GM23338 (cell line): Measurements from ENCODE around the gene CBY1. TPM values are rescaled to one million over a fixed set of nuclear protein-coding genes. Genes with fewer than 3 reads are reported as not detected.

ENCODE experiments used
- ATAC-seq: fragments of 200-7000 bp; cut with Tn5 transposase; 3 replicates; pipeline ENCODE4 v1.9.1; 2020
- DNase-seq: peaks from one replicate; pipeline ENCODE4 v3.0.0-alpha.2; 2015; ENCODE audit warnings: low spot score
- H2AFZ ChIP-seq: fragments of 200-600 bp; sonication (generic); 2 replicates; pipeline ENCODE4 v1.8.0; 2016; ENCODE audit warnings: antibody characterized with exemption, mild to moderate bottlenecking, moderate library complexity
- H3F3A ChIP-seq: fragments of 200-600 bp; sonication (generic); replicated peaks from 2 replicates; pipeline ENCODE4 v1.8.0; 2017; ENCODE audit warnings: antibody characterized with exemption, mixed run types, low read depth
- H3K27ac ChIP-seq: fragments of 200-600 bp; sonication (generic); 2 replicates; pipeline ENCODE4 v1.6.1; 2016; ENCODE audit warnings: low read depth
- H3K27me3 ChIP-seq: fragments of 200-600 bp; sonication (generic); 2 replicates; pipeline ENCODE4 v1.8.0; 2016; ENCODE audit warnings: mild to moderate bottlenecking, mixed run types, moderate library complexity; ENCODE audit not compliant: insufficient read depth
- H3K36me3 ChIP-seq: fragments of 200-600 bp; sonication (generic); 2 replicates; pipeline ENCODE4 v1.8.0; 2016; ENCODE audit warnings: mild to moderate bottlenecking; ENCODE audit not compliant: insufficient read depth
- H3K4me1 ChIP-seq: fragments of 200-600 bp; sonication (generic); 2 replicates; pipeline ENCODE4 v1.8.0; 2016; ENCODE audit warnings: mild to moderate bottlenecking, moderate library complexity; ENCODE audit not compliant: insufficient read depth
- H3K4me2 ChIP-seq: fragments of 200-600 bp; sonication (generic); 2 replicates; pipeline ENCODE4 v1.7.1; 2017; ENCODE audit warnings: mixed run types
- H3K4me3 ChIP-seq: fragments of 200-600 bp; sonication (generic); 2 replicates; pipeline ENCODE4 v1.6.1; 2016; ENCODE audit warnings: mixed run types
- H3K79me2 ChIP-seq: fragments of 200-600 bp; sonication (generic); replicated peaks from 2 replicates; pipeline ENCODE4 v1.8.0; 2017; ENCODE audit warnings: mild to moderate bottlenecking; ENCODE audit not compliant: insufficient read depth
- H3K9me2 ChIP-seq: fragments of 200-600 bp; sonication (generic); 2 replicates; pipeline ENCODE4 v1.8.0; 2017; ENCODE audit not compliant: insufficient read depth
- H4K20me1 ChIP-seq: fragments of 200-600 bp; sonication (generic); replicated peaks from 2 replicates; pipeline ENCODE4 v1.8.0; 2017; ENCODE audit warnings: mild to moderate bottlenecking; ENCODE audit not compliant: insufficient read depth
- H3K27ac Mint-ChIP-seq: 2 replicates; pipeline ENCODE4 v1.8.0; 2020; ENCODE audit warnings: inconsistent platforms, mild to moderate bottlenecking, moderate library complexity, mixed read lengths
- H3K27me3 Mint-ChIP-seq: 3 replicates; pipeline ENCODE4 v1.8.0; 2022; ENCODE audit warnings: low read depth, mild to moderate bottlenecking, moderate library complexity, mixed read lengths, inconsistent platforms; ENCODE audit not compliant: insufficient read depth, poor library complexity
- H3K36me3 Mint-ChIP-seq: 3 replicates; pipeline ENCODE4 v1.8.0; 2021; ENCODE audit warnings: low read depth, mild to moderate bottlenecking, inconsistent platforms, moderate library complexity, mixed read lengths
- H3K4me1 Mint-ChIP-seq: 3 replicates; pipeline ENCODE4 v1.8.0; 2020; ENCODE audit warnings: mild to moderate bottlenecking, inconsistent platforms, mixed read lengths
- H3K4me3 Mint-ChIP-seq: 3 replicates; pipeline ENCODE4 v1.8.0; 2021; ENCODE audit warnings: moderate library complexity, mild to moderate bottlenecking, inconsistent platforms, mixed read lengths
- H3K9me3 Mint-ChIP-seq: 3 replicates; pipeline ENCODE4 v1.8.0; 2020; ENCODE audit warnings: moderate library complexity, mild to moderate bottlenecking, inconsistent platforms, mixed read lengths
- CREB1 ChIP-seq: fragments of 250-450 bp; sonication (Bioruptor Pico); IDR thresholded peaks from 2 replicates; pipeline ENCODE4 v1.5.0; 2020; ENCODE audit warnings: low read depth, mild to moderate bottlenecking, moderate library complexity
- CTCF ChIP-seq, 2 experiments: fragments of 200-600 bp in 1 of 2; sonication (generic) in 1 of 2; conservative IDR thresholded peaks; 2 replicates each; pipeline versions ENCODE4 v1.5.1 to v1.6.1; 2016 to 2017; ENCODE audit warnings: antibody characterized with exemption in 2 of 2, low read depth in 2 of 2, mild to moderate bottlenecking in 2 of 2, moderate library complexity in 1 of 2
- ETS1 ChIP-seq: IDR thresholded peaks from 2 replicates; pipeline ENCODE4 v1.6.1; 2016; ENCODE audit warnings: antibody characterized with exemption
- EZH2 ChIP-seq: fragments of 200-600 bp; sonication (generic); IDR thresholded peaks from one replicate; pipeline ENCODE4 v1.8.0; 2017; ENCODE audit warnings: antibody characterized with exemption, mild to moderate bottlenecking, low read depth; ENCODE audit not compliant: unreplicated experiment
- EZH2phosphoT487 ChIP-seq: fragments of 200-600 bp; sonication (generic); IDR thresholded peaks from one replicate; pipeline ENCODE4 v1.8.1; 2018; ENCODE audit warnings: antibody characterized with exemption; ENCODE audit not compliant: unreplicated experiment
- JUNB ChIP-seq: IDR thresholded peaks from one replicate; pipeline ENCODE4 v1.6.1; 2016; ENCODE audit warnings: antibody characterized with exemption; ENCODE audit not compliant: unreplicated experiment
- NANOG ChIP-seq: IDR thresholded peaks from 2 replicates; pipeline ENCODE4 v1.6.1; 2016; ENCODE audit warnings: antibody characterized with exemption, borderline replicate concordance
- POLR2AphosphoS5 ChIP-seq: IDR thresholded peaks from 2 replicates; pipeline ENCODE4 v1.6.1; 2016; ENCODE audit warnings: antibody characterized with exemption, low read depth
- STAT1 ChIP-seq: IDR thresholded peaks from one replicate; pipeline ENCODE4 v1.6.1; 2016; ENCODE audit warnings: antibody characterized with exemption; ENCODE audit not compliant: unreplicated experiment
- ZNF114 ChIP-seq: fragments of 250-450 bp; sonication (Bioruptor Pico); IDR thresholded peaks from 2 replicates; pipeline ENCODE4 v1.5.0; 2020; ENCODE audit warnings: mild to moderate bottlenecking, moderate library complexity
- ZNF331 ChIP-seq: fragments of 250-450 bp; sonication (Bioruptor Pico); IDR thresholded peaks from 2 replicates; pipeline ENCODE4 v1.5.0; 2020; ENCODE audit warnings: low read depth, mild to moderate bottlenecking, moderate library complexity
- polyA plus RNA-seq: library from polyadenylated mRNA; unstranded; fragments of >200 nt; fragmentation: Nextera tagmentation; extraction: Ambion mirVana; gene quantifications from 2 replicates; pipeline ENCODE4 v1.2.1, GENCODE V29; 2016
- total RNA-seq: library from RNA; depleted of rRNA; stranded (reverse); fragments of >200 nt; shearing (Covaris generic); gene quantifications from 2 replicates; pipeline ENCODE4 v1.2.3, GENCODE V29; 2014
- TF ChIP-seq, protein P1 (sequence below): IDR thresholded peaks from one replicate; pipeline ENCODE4 v1.6.1; 2018; ENCODE audit warnings: antibody characterized with exemption; ENCODE audit not compliant: unreplicated experiment
- TF ChIP-seq, protein P2 (sequence below): fragments of 250-450 bp; sonication (Bioruptor Pico); IDR thresholded peaks from 2 replicates; pipeline ENCODE4 v1.5.0; 2020; ENCODE audit warnings: mild to moderate bottlenecking, moderate library complexity

CBY1 gene
- total and polyA plus RNA-seq, 2 experiments from 2014 or later: 12.8 to 36.4 TPM

- no peak overlapping the region for H3K4me2 ChIP-seq
- H3K9me2 ChIP-seq: peaks cover 4% of the 10 kb centered on the region
- H3K9me3 Mint-ChIP-seq: peaks cover 22% of the 10 kb centered on the region
- H3F3A ChIP-seq: peaks cover 13% of the 10 kb centered on the region; the same call in 1 of the 2 replicates
- no peak overlapping the region for H3K4me3 ChIP-seq
- no peaks in the 10 kb centered on the region; the same call in 1 of the 2 replicates for H3K4me1 ChIP-seq
- no peak overlapping the region for H3K27ac Mint-ChIP-seq
- H3K27me3 ChIP-seq: no peaks in the 10 kb centered on the region
- DNase-seq: no peak
- peaks cover 25% of the 10 kb centered on the region; the same call in 1 of the 2 replicates for H3K36me3 ChIP-seq
- TF ChIP-seq CTCF (conservative IDR thresholded peaks at IDR 0.05; ENCODE audit: low read depth in 2 of 2) (no peak), EZH2 (no peak), JUNB (no peak), POLR2AphosphoS5 (no peak), ZNF331 (CRISPR knock-in tag) (no peak), STAT1 (no peak), CREB1 (no peak), ETS1 (no peak), NANOG (no peak), EZH2phosphoT487 (no peak), ZNF114 (CRISPR knock-in tag) (no peak)
- TF ChIP-seq, protein P1, sequence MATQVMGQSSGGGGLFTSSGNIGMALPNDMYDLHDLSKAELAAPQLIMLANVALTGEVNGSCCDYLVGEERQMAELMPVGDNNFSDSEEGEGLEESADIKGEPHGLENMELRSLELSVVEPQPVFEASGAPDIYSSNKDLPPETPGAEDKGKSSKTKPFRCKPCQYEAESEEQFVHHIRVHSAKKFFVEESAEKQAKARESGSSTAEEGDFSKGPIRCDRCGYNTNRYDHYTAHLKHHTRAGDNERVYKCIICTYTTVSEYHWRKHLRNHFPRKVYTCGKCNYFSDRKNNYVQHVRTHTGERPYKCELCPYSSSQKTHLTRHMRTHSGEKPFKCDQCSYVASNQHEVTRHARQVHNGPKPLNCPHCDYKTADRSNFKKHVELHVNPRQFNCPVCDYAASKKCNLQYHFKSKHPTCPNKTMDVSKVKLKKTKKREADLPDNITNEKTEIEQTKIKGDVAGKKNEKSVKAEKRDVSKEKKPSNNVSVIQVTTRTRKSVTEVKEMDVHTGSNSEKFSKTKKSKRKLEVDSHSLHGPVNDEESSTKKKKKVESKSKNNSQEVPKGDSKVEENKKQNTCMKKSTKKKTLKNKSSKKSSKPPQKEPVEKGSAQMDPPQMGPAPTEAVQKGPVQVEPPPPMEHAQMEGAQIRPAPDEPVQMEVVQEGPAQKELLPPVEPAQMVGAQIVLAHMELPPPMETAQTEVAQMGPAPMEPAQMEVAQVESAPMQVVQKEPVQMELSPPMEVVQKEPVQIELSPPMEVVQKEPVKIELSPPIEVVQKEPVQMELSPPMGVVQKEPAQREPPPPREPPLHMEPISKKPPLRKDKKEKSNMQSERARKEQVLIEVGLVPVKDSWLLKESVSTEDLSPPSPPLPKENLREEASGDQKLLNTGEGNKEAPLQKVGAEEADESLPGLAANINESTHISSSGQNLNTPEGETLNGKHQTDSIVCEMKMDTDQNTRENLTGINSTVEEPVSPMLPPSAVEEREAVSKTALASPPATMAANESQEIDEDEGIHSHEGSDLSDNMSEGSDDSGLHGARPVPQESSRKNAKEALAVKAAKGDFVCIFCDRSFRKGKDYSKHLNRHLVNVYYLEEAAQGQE: no peak
- TF ChIP-seq, protein P2, sequence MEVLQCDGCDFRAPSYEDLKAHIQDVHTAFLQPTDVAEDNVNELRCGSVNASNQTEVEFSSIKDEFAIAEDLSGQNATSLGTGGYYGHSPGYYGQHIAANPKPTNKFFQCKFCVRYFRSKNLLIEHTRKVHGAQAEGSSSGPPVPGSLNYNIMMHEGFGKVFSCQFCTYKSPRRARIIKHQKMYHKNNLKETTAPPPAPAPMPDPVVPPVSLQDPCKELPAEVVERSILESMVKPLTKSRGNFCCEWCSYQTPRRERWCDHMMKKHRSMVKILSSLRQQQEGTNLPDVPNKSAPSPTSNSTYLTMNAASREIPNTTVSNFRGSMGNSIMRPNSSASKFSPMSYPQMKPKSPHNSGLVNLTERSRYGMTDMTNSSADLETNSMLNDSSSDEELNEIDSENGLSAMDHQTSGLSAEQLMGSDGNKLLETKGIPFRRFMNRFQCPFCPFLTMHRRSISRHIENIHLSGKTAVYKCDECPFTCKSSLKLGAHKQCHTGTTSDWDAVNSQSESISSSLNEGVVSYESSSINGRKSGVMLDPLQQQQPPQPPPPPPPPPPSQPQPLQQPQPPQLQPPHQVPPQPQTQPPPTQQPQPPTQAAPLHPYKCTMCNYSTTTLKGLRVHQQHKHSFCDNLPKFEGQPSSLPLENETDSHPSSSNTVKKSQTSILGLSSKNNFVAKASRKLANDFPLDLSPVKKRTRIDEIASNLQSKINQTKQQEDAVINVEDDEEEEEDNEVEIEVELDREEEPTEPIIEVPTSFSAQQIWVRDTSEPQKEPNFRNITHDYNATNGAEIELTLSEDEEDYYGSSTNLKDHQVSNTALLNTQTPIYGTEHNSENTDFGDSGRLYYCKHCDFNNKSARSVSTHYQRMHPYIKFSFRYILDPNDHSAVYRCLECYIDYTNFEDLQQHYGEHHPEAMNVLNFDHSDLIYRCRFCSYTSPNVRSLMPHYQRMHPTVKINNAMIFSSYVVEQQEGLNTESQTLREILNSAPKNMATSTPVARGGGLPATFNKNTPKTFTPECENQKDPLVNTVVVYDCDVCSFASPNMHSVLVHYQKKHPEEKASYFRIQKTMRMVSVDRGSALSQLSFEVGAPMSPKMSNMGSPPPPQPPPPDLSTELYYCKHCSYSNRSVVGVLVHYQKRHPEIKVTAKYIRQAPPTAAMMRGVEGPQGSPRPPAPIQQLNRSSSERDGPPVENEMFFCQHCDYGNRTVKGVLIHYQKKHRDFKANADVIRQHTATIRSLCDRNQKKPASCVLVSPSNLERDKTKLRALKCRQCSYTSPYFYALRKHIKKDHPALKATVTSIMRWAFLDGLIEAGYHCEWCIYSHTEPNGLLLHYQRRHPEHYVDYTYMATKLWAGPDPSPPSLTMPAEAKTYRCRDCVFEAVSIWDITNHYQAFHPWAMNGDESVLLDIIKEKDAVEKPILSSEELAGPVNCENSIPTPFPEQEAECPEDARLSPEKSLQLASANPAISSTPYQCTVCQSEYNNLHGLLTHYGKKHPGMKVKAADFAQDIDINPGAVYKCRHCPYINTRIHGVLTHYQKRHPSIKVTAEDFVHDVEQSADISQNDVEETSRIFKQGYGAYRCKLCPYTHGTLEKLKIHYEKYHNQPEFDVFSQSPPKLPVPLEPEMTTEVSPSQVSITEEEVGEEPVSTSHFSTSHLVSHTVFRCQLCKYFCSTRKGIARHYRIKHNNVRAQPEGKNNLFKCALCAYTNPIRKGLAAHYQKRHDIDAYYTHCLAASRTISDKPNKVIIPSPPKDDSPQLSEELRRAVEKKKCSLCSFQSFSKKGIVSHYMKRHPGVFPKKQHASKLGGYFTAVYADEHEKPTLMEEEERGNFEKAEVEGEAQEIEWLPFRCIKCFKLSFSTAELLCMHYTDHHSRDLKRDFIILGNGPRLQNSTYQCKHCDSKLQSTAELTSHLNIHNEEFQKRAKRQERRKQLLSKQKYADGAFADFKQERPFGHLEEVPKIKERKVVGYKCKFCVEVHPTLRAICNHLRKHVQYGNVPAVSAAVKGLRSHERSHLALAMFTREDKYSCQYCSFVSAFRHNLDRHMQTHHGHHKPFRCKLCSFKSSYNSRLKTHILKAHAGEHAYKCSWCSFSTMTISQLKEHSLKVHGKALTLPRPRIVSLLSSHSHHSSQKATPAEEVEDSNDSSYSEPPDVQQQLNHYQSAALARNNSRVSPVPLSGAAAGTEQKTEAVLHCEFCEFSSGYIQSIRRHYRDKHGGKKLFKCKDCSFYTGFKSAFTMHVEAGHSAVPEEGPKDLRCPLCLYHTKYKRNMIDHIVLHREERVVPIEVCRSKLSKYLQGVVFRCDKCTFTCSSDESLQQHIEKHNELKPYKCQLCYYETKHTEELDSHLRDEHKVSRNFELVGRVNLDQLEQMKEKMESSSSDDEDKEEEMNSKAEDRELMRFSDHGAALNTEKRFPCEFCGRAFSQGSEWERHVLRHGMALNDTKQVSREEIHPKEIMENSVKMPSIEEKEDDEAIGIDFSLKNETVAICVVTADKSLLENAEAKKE (CRISPR knock-in tag): no peak
- H3K36me3 Mint-ChIP-seq: peaks cover 63% of the 10 kb centered on the region
- H3K27ac ChIP-seq: no peak overlapping the region
- ATAC-seq: no peak
- no peak overlapping the region for H2AFZ ChIP-seq
- peaks cover 10% of the 10 kb centered on the region for H4K20me1 ChIP-seq
- H3K79me2 ChIP-seq: peaks cover 11% of the 10 kb centered on the region
- H3K27me3 Mint-ChIP-seq: peaks cover 12% of the 10 kb centered on the region
- H3K4me3 Mint-ChIP-seq: no peak overlapping the region
- peaks cover 5% of the 10 kb centered on the region for H3K4me1 Mint-ChIP-seq
Observed at GRCh38 chr22:38684895-38685294, 28.5 kb downstream of the CBY1 start.
